Thyroid gland (tissue), 4 donors: ENCODE results near the gene LGI4. TPM values are rescaled to one million over a fixed set of nuclear protein-coding genes. Genes with fewer than 3 reads are reported as not detected.

ENCODE experiments used
- DNase-seq, 2 donors: peaks; one replicate each; pipeline ENCODE4 v3.0.0-alpha.2; 2019
- H3K27ac ChIP-seq, 3 donors: fragments of 200-600 bp; sonication (generic); 1 replicate in 2 of 3; 2 replicates in 1 of 3; pipeline ENCODE4 v1.5.1; 2016 to 2019; ENCODE audit warnings: mild to moderate bottlenecking in 1 of 3, moderate library complexity in 1 of 3
- H3K27me3 ChIP-seq: fragments of 200-600 bp; sonication (generic); one replicate; pipeline ENCODE4 v1.5.1; 2019
- H3K36me3 ChIP-seq, 2 donors: fragments of 200-600 bp; sonication (generic); one replicate each; pipeline ENCODE4 v1.5.1; 2016 to 2019
- H3K4me1 ChIP-seq, 2 donors: fragments of 200-600 bp; sonication (generic); one replicate each; pipeline ENCODE4 v1.5.1; 2017 to 2019
- H3K4me3 ChIP-seq, 3 donors: fragments of 200-600 bp; sonication (generic); replicated peaks in 1 of 3; 1 replicate in 2 of 3; 2 replicates in 1 of 3; pipeline ENCODE4 v1.5.1; 2016; ENCODE audit warnings: mild to moderate bottlenecking in 1 of 3
- H3K9me3 ChIP-seq: fragments of 200-600 bp; sonication (generic); one replicate; pipeline ENCODE4 v1.5.1; 2017
- POLR2A ChIP-seq, 2 donors: fragments of 450-650 bp; IDR thresholded peaks; one replicate each; pipeline ENCODE4 v1.6.1; 2017; ENCODE audit warnings: antibody characterized with exemption in 2 of 2, mild to moderate bottlenecking in 2 of 2, moderate library complexity in 1 of 2
- WGBS, 2 donors: methylation state at CpG; one replicate each; pipeline ENCODE4 v1.1.5; 2017; 5-methylcytosine and 5-hydroxymethylcytosine counted together
- intact Hi-C: fragments of 100-400 bp; cut with DNase I; formaldehyde crosslinking; loops from one replicate; pipeline ENCODE4 v1.15.1; 2023
- total RNA-seq, 4 donors: library from RNA; depleted of rRNA; stranded (reverse); fragments of >200 nt; gene quantifications; one replicate each; pipeline ENCODE4 v1.2.3, GENCODE V29; 2016
- TF ChIP-seq, protein P1 (sequence below), 6 experiments: fragments of 200-600 bp in 3 of 6; fragments of 450-650 bp in 3 of 6; sonication (generic) in 3 of 6; IDR thresholded peaks; one replicate each; pipeline ENCODE4 v1.5.1; 2016 to 2019; ENCODE audit warnings: antibody characterized with exemption in 6 of 6, mild to moderate bottlenecking in 2 of 6, inconsistent platforms in 1 of 6, moderate library complexity in 1 of 6

LGI4 gene
- total RNA-seq, 4 donors from 2014 or later: 3.2 to 10.9 (median 6.9) TPM

DNA sequence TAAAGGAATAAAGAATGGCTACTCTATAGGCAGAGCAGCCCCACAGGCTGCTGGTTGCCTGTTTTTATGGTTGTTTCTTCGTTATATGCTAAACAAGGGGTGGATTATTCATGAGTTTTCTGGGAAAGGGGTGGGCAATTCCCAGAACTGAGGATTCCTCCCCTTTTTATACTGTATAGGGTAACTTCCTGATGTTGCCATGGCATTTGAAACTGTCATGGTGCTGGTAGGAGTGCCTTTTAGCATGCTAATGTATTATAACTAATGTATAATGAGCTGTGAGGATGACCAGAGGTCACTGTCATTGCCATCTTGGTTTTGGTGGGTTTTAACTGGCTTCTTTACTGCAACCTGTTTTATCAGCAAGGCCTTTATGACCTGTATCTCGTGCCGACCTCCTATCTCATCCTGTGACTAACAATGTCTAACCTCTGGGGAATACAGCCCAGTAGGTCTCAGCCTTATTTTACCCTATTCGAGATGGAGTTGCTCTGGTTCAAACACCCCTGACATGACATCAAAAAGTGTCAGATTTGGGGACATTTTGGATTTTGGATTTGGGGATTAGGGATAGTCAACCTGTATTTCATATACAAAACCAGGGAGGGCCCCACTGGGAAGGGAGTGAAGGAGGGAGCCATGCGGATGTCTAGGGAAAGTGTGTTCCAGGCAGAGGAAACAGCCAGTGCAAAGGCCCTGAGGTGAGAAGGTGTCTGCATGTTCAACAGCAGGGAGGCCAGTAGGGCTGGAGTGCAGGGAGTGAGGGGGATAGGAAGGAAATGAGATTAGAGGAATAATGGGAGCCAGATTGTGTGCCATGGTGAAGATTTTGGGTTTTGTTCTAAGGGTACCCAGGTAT is 30.6 kb upstream of the LGI4 start:
- H3K36me3 ChIP-seq: peaks cover 4 to 6% of the 10 kb centered on the region in 2 donors
- no peak overlapping the region for H3K27ac ChIP-seq
- 76 to 77% methylated on average over 5 of the region's 5 CpGs for WGBS, 2 donors
- H3K4me1 ChIP-seq: no peaks in the 10 kb centered on the region
- intact Hi-C loops: no loop called here
- H3K27me3 ChIP-seq: no peaks in the 10 kb centered on the region
- no peak for TF ChIP-seq POLR2A (IDR thresholded peaks at IDR 0.05)
- TF ChIP-seq, protein P1, sequence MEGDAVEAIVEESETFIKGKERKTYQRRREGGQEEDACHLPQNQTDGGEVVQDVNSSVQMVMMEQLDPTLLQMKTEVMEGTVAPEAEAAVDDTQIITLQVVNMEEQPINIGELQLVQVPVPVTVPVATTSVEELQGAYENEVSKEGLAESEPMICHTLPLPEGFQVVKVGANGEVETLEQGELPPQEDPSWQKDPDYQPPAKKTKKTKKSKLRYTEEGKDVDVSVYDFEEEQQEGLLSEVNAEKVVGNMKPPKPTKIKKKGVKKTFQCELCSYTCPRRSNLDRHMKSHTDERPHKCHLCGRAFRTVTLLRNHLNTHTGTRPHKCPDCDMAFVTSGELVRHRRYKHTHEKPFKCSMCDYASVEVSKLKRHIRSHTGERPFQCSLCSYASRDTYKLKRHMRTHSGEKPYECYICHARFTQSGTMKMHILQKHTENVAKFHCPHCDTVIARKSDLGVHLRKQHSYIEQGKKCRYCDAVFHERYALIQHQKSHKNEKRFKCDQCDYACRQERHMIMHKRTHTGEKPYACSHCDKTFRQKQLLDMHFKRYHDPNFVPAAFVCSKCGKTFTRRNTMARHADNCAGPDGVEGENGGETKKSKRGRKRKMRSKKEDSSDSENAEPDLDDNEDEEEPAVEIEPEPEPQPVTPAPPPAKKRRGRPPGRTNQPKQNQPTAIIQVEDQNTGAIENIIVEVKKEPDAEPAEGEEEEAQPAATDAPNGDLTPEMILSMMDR (IDR thresholded peaks at IDR 0.05): no peak
- no peaks in the 10 kb centered on the region for H3K9me3 ChIP-seq
- no peak overlapping the region for H3K4me3 ChIP-seq
- DNase-seq: no peak

GRCh38 chr19:35164418-35164817 is 29.6 kb upstream of the LGI4 start:
- no peaks in the 10 kb centered on the region for H3K4me1 ChIP-seq
- H3K36me3 ChIP-seq: peaks cover 4 to 6% of the 10 kb centered on the region in 2 donors
- H3K27ac ChIP-seq: no peak overlapping the region
- H3K4me3 ChIP-seq: no peak overlapping the region
- H3K27me3 ChIP-seq: no peaks in the 10 kb centered on the region
- TF ChIP-seq, protein P1 (IDR thresholded peaks at IDR 0.05): no peak
- TF ChIP-seq POLR2A (IDR thresholded peaks at IDR 0.05): no peak
- intact Hi-C loops: no loop called here
- WGBS, 2 donors: 52 to 91% methylated on average over 2 of the region's 2 CpGs
- no peak for DNase-seq
- no peaks in the 10 kb centered on the region for H3K9me3 ChIP-seq

GRCh38 chr19:35162471-35163326 is 27.8 kb upstream of the LGI4 start:
- 73 to 83% methylated on average over 6 of the region's 6 CpGs for WGBS, 2 donors
- Histone ChIP-seq H3K4me3 (no peak overlapping the region), H3K27ac (no peak overlapping the region), H3K27me3 (no peaks in the 10 kb centered on the region), H3K9me3 (no peaks in the 10 kb centered on the region), H3K36me3 (peaks cover 4 to 6% of the 10 kb centered on the region in 2 donors), H3K4me1 (no peaks in the 10 kb centered on the region)
- TF ChIP-seq, protein P1 (IDR thresholded peaks at IDR 0.05): no peak
- no peak for TF ChIP-seq POLR2A (IDR thresholded peaks at IDR 0.05)
- intact Hi-C loops: no loop called here
- no peak for DNase-seq

DNA sequence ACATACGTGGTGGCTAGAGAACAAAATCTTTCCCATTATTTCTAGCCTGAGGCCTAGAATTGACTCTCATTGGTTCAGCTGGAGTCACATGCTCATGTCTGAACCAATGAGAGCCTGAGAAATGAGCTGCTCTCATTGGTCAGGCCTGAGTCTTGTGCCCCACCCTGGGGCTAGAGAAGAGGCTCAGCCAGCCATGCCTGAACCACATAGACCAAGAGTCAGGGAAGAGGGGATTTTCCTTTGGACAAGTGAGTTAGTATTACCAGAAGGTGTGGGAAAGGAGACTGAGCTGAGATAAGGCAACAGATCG is 26.5 kb upstream of the LGI4 start:
- TF ChIP-seq, protein P1 (IDR thresholded peaks at IDR 0.05): no peak
- no peak for TF ChIP-seq POLR2A (IDR thresholded peaks at IDR 0.05)
- Histone ChIP-seq H3K27me3 (no peaks in the 10 kb centered on the region), H3K9me3 (no peaks in the 10 kb centered on the region), H3K36me3 (peaks cover 3 to 4% of the 10 kb centered on the region in 2 donors), H3K27ac (no peak overlapping the region), H3K4me3 (no peak overlapping the region), H3K4me1 (no peaks in the 10 kb centered on the region)
- DNase-seq: no peak
- WGBS, 2 donors: 91 to 100% methylated on average over 2 of the region's 2 CpGs
- intact Hi-C loops: no loop called here
